Liver (tissue), 9 donors: ENCODE data around the gene GRID1. TPM values are rescaled to one million over a fixed set of nuclear protein-coding genes. Genes with fewer than 3 reads are reported as not detected.

Experiments used
- DNase-seq: peaks from one replicate; pipeline ENCODE4 v3.0.0-alpha.2; 2017; ENCODE audit warnings: low spot score
- H3K27ac ChIP-seq, 2 donors: one replicate each; pipeline ENCODE4 v1.7.0; 2013; ENCODE audit warnings: inconsistent platforms in 2 of 2, low read length in 2 of 2, control low read depth in 1 of 2, low read depth in 1 of 2, mild to moderate bottlenecking in 1 of 2
- H3K27me3 ChIP-seq, 4 donors: one replicate each; pipeline versions ENCODE4 v1.6.1 to v1.7.0; 2013; ENCODE audit warnings: low read length in 3 of 4, inconsistent platforms in 1 of 4, mild to moderate bottlenecking in 1 of 4, moderate library complexity in 1 of 4; ENCODE audit not compliant: control insufficient read depth in 4 of 4, insufficient read depth in 4 of 4
- H3K36me3 ChIP-seq, 4 donors: one replicate each; pipeline versions ENCODE4 v1.6.1 to v1.7.0; 2013; ENCODE audit warnings: low read length in 3 of 4, mild to moderate bottlenecking in 3 of 4, low read depth in 1 of 4, moderate library complexity in 1 of 4; ENCODE audit not compliant: control insufficient read depth in 4 of 4, insufficient read depth in 3 of 4
- H3K4me1 ChIP-seq, 4 donors: one replicate each; pipeline versions ENCODE4 v1.6.1 to v1.7.0; 2013; ENCODE audit warnings: low read length in 3 of 4, mild to moderate bottlenecking in 3 of 4, moderate library complexity in 1 of 4; ENCODE audit not compliant: control insufficient read depth in 4 of 4, insufficient read depth in 4 of 4
- H3K4me3 ChIP-seq, 3 donors: one replicate each; pipeline versions ENCODE4 v1.6.1 to v1.7.0; 2013; ENCODE audit warnings: low read length in 3 of 3, control low read depth in 1 of 3, low read depth in 1 of 3, mild to moderate bottlenecking in 1 of 3
- H3K9ac ChIP-seq, 2 donors: one replicate each; pipeline ENCODE4 v1.7.0; 2013; ENCODE audit warnings: low read length in 2 of 2, mild to moderate bottlenecking in 2 of 2, moderate library complexity in 2 of 2, control low read depth in 1 of 2, low read depth in 1 of 2
- H3K9me3 ChIP-seq, 4 donors: one replicate each; pipeline versions ENCODE4 v1.6.1 to v1.7.0; 2013; ENCODE audit warnings: low read length in 3 of 4; ENCODE audit not compliant: control insufficient read depth in 4 of 4
- ATF3 ChIP-seq: IDR thresholded peaks from 2 replicates; pipeline ENCODE4 v1.6.1; 2016; ENCODE audit warnings: antibody characterized with exemption
- CTCF ChIP-seq: fragments of 150-350 bp; IDR thresholded peaks from 2 replicates; pipeline ENCODE4 v1.5.1; 2017; ENCODE audit warnings: improper control_type of control experiment, low read depth, low read length; ENCODE audit not compliant: missing input control
- EGR1 ChIP-seq, 2 donors: IDR thresholded peaks; 2 replicates each; pipeline ENCODE4 v1.6.1; 2016 to 2018; ENCODE audit warnings: antibody characterized with exemption in 2 of 2, low read depth in 2 of 2
- FOXA1 ChIP-seq: IDR thresholded peaks from 2 replicates; pipeline ENCODE4 v1.6.1; 2016; ENCODE audit warnings: antibody characterized with exemption
- FOXA2 ChIP-seq: IDR thresholded peaks from 2 replicates; pipeline ENCODE4 v1.6.1; 2016; ENCODE audit warnings: antibody characterized with exemption
- GABPA ChIP-seq, 2 donors: IDR thresholded peaks in 1 of 2; conservative IDR thresholded peaks in 1 of 2; 2 replicates each; pipeline ENCODE4 v1.6.1; 2016; ENCODE audit warnings: antibody characterized with exemption in 2 of 2, mild to moderate bottlenecking in 1 of 2, moderate library complexity in 1 of 2
- HNF4A ChIP-seq, 2 donors: conservative IDR thresholded peaks; 2 replicates each; pipeline ENCODE4 v1.6.1; 2016; ENCODE audit warnings: antibody characterized with exemption in 2 of 2, mild to moderate bottlenecking in 2 of 2
- HNF4G ChIP-seq: IDR thresholded peaks from 2 replicates; pipeline ENCODE4 v1.6.1; 2016; ENCODE audit warnings: antibody characterized with exemption
- JUND ChIP-seq, 2 donors: IDR thresholded peaks; 2 replicates each; pipeline ENCODE4 v1.6.1; 2016; ENCODE audit warnings: antibody characterized with exemption in 2 of 2
- MAX ChIP-seq: IDR thresholded peaks from 2 replicates; pipeline ENCODE4 v1.6.1; 2016; ENCODE audit warnings: antibody characterized with exemption
- NR2F2 ChIP-seq: IDR thresholded peaks from 2 replicates; pipeline ENCODE4 v1.6.1; 2016; ENCODE audit warnings: antibody characterized with exemption
- RAD21 ChIP-seq, 2 donors: IDR thresholded peaks; 2 replicates each; pipeline ENCODE4 v1.6.1; 2016; ENCODE audit warnings: antibody characterized with exemption in 2 of 2, mild to moderate bottlenecking in 2 of 2
- REST ChIP-seq: IDR thresholded peaks from 2 replicates; pipeline ENCODE4 v1.6.1; 2016; ENCODE audit warnings: antibody characterized with exemption, mild to moderate bottlenecking
- RXRA ChIP-seq, 2 donors: IDR thresholded peaks; 2 replicates each; pipeline ENCODE4 v1.6.1; 2017 to 2018; ENCODE audit warnings: antibody characterized with exemption in 2 of 2, mild to moderate bottlenecking in 1 of 2
- SP1 ChIP-seq: IDR thresholded peaks from 2 replicates; pipeline ENCODE4 v1.6.1; 2018; ENCODE audit warnings: antibody characterized with exemption, mild to moderate bottlenecking
- TAF1 ChIP-seq: conservative IDR thresholded peaks from 2 replicates; pipeline ENCODE4 v1.6.1; 2016; ENCODE audit warnings: antibody characterized with exemption, mild to moderate bottlenecking
- YY1 ChIP-seq: IDR thresholded peaks from 2 replicates; pipeline ENCODE4 v1.6.1; 2016; ENCODE audit warnings: antibody characterized with exemption, mild to moderate bottlenecking
- ZBTB33 ChIP-seq: IDR thresholded peaks from 2 replicates; pipeline ENCODE4 v1.6.1; 2016; ENCODE audit warnings: antibody characterized with exemption
- WGBS: extraction: QIAGEN DNeasy Blood & Tissue Kit; methylation state at CpG from one replicate; pipeline ENCODE4 v1.1.7; 2013; 5-methylcytosine and 5-hydroxymethylcytosine counted together
- polyA plus RNA-seq, 2 donors: library from polyadenylated mRNA; stranded (reverse) in 1 of 2; unstranded in 1 of 2; fragments of 200-250 nt in 1 of 2; fragments of >200 nt in 1 of 2; fragmentation: Nextera tagmentation in 1 of 2; extraction: Ambion mirVana in 1 of 2; gene quantifications; one replicate each; pipeline versions ENCODE4 v1.2.1 to v1.2.3, GENCODE V29; 2013 to 2015
- total RNA-seq, 2 donors: library from RNA; depleted of rRNA; stranded (reverse); fragments of >200 nt; gene quantifications; one replicate each; pipeline ENCODE4 v1.2.3, GENCODE V29; 2014
- donor health status: healthy.
- donor health status: healthy.
- donor health status: healthy.
- donor health status: healthy.
- donor health status: healthy.

GRID1 gene
- total and polyA plus RNA-seq, 4 donors: 0.09 to 0.17 (median 0.14) TPM; not detected in 1

- Histone ChIP-seq H3K27ac (no peak overlapping the region), H3K4me1 (no peaks in the 10 kb centered on the region), H3K36me3 (no peaks in the 10 kb centered on the region), H3K4me3 (no peak overlapping the region), H3K9me3 (no peaks in the 10 kb centered on the region), H3K9ac (no peak overlapping the region), H3K27me3 (no peaks in the 10 kb centered on the region)
- no peak for DNase-seq
- TF ChIP-seq TAF1: no peak
- TF ChIP-seq JUND (IDR thresholded peaks at IDR 0.05): no peak
- TF ChIP-seq REST: no peak
- no peak for TF ChIP-seq MAX
- no peak for TF ChIP-seq ATF3
- no peak for TF ChIP-seq SP1
- no peak for TF ChIP-seq CTCF
- TF ChIP-seq GABPA (IDR thresholded peaks at IDR 0.05 in 1 of 2, conservative IDR thresholded peaks at IDR 0.05 in 1 of 2): no peak
- no peak for TF ChIP-seq YY1
- TF ChIP-seq HNF4G: no peak
- no peak for TF ChIP-seq FOXA2
- no peak for TF ChIP-seq EGR1 (IDR thresholded peaks at IDR 0.05; ENCODE audit: low read depth in 2 of 2)
- TF ChIP-seq NR2F2: no peak
- no peak for TF ChIP-seq RXRA (IDR thresholded peaks at IDR 0.05)
- TF ChIP-seq HNF4A (conservative IDR thresholded peaks at IDR 0.05): no peak
- no peak for TF ChIP-seq RAD21 (IDR thresholded peaks at IDR 0.05)
- TF ChIP-seq ZBTB33: no peak
- TF ChIP-seq FOXA1: no peak
- WGBS: 76% methylated on average over 9 of the region's 9 CpGs
These were observed 438.5 kb downstream of the GRID1 start for GRCh38 chr10:85927952-85928665.
